ENCODE measurements around the gene SLC43A1. TPM values are rescaled to one million over a fixed set of nuclear protein-coding genes. Genes with fewer than 3 reads are reported as not detected.

Gene SLC43A1
- polyA plus RNA-seq, 3 donors, result 9.8 to 155 (median 16.0) TPM

GRCh38 chr11:57530596-57531507, 15.3 kb upstream of the SLC43A1 start, which contains the start of gene TIMM10:
Gene TIMM10 (minus strand): TSS chr11:57530754. CDS start chr11:57530189, 565 bp downstream.
- WGBS, 3 donors, result 0 to 1% (median 1%) methylated on average over 49 of the region's 49 CpGs
- H3K27ac ChIP-seq (ENCODE audit: low read depth, low read length), result peak within 1 kb of the TSS; percentile 42

- no peak overlapping the region for H3K27ac ChIP-seq (ENCODE audit: low read depth, low read length)
- 0 to 2% (median 1%) methylated on average over 17 of the region's 17 CpGs for WGBS, 3 donors
Measured at GRCh38 chr11:57530215-57530595, 14.7 kb upstream of the SLC43A1 start.

DNA sequence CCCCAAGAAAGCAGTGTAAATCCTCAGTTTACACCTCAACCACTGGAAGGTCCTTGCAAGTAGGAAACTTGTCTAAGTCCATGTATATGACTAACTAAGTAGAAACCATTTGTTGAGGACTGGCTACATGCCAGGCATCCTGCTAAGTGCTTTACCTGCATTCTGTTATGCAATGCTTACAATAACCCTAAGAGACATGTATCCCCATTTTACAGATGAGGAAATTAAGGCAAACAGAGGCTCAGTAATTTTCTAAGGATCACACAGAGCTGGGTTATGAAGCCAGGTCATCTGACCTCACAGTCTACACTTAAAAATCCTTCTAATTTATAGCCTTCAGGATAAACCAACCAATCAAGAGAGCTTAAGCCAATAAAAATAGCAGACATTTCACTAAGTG, 13.5 kb upstream of the SLC43A1 start:
- no peak overlapping the region for H3K27ac ChIP-seq (ENCODE audit: low read depth, low read length)

DNA sequence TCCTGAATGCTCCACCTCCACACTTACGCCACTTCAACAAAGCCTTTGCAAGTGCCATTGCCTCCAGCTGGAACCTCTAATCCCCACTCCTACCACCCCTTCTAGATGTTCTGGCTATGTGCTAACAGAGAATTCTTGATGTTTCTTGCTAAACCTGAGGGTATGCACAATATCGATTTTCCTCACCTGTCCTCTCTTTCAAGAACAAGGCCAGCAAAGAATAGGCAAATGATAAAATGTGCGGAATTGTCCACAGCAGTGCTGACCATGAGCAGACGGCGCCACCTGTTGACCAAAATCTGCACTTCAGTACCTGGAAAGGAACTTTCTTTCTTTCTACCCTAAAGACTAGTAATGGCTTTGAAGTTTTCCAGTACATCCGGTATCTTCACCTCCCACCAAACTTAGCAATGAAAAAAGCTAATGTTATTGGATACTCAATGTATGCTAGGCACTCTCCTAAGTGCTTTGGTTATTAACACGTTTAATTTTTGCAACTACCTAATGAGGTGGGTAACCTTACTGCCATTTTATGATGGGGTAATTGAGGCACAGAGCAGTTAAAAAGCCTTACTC, 11.6 kb upstream of the SLC43A1 start:
- WGBS, 3 donors, result 11 to 21% (median 18%) methylated on average over 7 of the region's 7 CpGs
- H3K27ac ChIP-seq (ENCODE audit: low read depth, low read length), result no peak overlapping the region

DNA sequence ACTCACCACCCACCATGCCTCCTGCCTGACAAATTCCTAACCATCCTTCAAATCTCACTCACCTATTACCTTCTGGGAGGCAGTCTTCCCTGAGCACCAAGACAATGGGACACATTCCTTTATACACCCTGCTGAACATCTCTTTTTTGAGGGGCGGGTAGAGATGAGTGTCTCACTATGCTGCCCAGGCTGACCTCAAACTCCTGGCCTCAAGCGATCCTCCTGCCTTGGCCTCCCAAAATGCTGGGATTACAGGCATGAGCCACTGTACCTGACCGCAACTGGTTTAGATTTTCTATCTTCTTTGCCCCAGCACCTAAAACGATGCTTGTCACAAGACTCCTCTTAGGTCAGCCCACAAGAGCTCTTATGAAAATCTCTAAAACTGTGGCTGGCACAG, 7.9 kb upstream of the SLC43A1 start:
- no peak overlapping the region for H3K27ac ChIP-seq (ENCODE audit: low read depth, low read length)
- WGBS, 3 donors, result 90 to 94% (median 93%) methylated on average over 4 of the region's 4 CpGs

- WGBS, 3 donors, result 90 to 95% (median 93%) methylated on average over 2 of the region's 2 CpGs
- H3K27ac ChIP-seq (ENCODE audit: low read depth, low read length), result no peak overlapping the region
Measured at GRCh38 chr11:57521116-57521515, 5.6 kb upstream of the SLC43A1 start.

DNA sequence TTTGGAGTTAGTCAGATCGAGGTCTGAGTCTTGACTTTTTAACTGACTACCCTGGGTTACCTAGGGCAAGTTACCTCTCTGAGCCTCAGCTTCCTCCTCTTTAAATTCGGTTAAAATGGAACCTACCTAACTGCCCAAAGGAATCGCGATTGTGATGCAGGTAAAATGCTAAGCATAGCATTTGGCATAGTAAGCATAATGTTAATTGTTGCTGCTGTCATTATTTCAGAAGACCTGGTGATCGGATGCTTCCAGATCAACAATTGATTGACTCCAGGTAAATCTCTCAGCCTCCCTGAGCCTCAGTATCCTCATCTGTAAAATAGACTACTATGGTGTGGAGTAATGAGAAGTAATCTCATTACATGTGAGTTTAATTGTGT, 550 bp upstream of the SLC43A1 start:
- WGBS, 3 donors, result 10 to 17% (median 15%) methylated on average over 5 of the region's 5 CpGs
- H3K27ac ChIP-seq (ENCODE audit: low read depth, low read length), result no peak overlapping the region

DNA sequence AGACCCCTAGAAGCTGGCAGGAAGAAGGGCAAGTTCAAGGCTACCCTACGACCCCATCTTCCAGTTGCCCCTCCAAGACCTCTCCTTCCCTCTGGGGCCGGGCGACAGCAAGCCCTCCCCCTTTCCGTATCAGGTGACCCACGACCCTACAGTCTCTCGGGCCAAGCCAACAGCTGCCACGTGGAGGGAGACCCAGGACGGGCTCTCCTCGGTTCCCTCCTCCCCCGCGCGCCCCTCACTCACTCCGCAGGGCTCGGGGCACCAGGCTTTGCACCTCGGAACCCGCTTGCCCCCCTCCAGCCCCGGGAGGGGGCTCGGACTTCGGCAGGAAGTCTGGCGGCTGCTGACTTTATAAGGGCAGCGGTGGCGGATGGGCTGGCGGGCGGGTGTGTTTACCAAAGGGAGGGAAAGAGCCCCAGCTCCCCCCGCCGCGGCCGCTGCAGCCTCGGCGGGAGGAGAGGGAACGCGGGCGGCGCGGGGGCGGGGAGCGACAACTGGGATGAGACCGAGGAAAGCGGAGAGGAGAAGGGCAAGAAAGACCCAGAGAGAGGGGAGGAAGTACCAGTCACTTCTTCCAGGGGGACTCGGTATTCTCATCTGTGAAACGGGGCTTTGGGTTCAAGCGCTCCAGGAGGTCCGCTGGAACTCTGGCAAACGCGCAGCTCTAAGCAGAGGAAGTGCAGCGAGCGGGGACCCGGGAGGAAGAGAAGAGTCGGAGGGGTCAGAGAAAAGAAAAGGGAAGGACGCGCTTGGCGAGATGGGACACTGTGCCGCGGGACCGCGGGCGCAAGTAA, 767 bp downstream of the SLC43A1 start:
- WGBS, 3 donors, result 0 to 1% (median 0%) methylated on average over 53 to 57 of the region's 57 CpGs
- no peak overlapping the region for H3K27ac ChIP-seq (ENCODE audit: low read depth, low read length)

DNA sequence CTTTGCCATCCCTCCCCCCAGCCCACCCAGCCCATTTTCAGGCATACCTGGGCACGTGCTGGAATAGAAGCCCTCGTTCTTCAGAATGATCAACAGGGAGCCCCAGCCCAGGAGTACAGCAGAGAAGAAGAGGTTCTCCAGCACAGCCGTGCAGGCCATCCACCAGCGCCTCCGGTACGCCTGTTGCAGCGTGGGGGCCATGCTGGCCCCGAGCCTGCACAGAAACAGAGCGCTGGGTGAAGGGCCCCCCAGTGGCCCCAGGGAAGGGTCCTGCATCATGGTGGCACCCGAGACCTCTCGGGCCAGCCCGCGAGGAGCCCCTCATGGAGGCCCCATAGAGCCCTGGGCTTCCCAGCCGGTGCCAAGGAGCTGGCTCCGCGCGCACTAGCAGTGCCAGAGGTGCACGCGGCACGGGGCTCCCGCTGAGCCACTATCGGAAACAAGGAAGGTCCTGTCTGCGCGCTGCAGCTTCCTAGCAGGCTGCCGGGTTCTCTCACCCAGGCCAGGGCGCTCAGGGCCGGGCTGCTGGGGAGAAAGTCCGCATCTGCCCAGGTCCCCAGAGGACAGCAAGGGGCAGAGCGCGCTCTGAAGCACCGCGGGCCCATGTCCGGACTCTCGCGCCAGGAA, 1.5 kb downstream of the SLC43A1 start:
- WGBS, 3 donors, result 2 to 16% (median 14%) methylated on average over 34 to 35 of the region's 35 CpGs

GRCh38 chr11:57513452-57513795, 2.1 kb downstream of the SLC43A1 start:
- no peak overlapping the region for H3K27ac ChIP-seq (ENCODE audit: low read depth, low read length)
- 20 to 48% (median 33%) methylated on average over 1 of the region's 1 CpG for WGBS, 3 donors

More for the DNA sequence above, 1.5 kb downstream of the SLC43A1 start:
- no peak overlapping the region for H3K27ac ChIP-seq (ENCODE audit: low read depth, low read length)

DNA sequence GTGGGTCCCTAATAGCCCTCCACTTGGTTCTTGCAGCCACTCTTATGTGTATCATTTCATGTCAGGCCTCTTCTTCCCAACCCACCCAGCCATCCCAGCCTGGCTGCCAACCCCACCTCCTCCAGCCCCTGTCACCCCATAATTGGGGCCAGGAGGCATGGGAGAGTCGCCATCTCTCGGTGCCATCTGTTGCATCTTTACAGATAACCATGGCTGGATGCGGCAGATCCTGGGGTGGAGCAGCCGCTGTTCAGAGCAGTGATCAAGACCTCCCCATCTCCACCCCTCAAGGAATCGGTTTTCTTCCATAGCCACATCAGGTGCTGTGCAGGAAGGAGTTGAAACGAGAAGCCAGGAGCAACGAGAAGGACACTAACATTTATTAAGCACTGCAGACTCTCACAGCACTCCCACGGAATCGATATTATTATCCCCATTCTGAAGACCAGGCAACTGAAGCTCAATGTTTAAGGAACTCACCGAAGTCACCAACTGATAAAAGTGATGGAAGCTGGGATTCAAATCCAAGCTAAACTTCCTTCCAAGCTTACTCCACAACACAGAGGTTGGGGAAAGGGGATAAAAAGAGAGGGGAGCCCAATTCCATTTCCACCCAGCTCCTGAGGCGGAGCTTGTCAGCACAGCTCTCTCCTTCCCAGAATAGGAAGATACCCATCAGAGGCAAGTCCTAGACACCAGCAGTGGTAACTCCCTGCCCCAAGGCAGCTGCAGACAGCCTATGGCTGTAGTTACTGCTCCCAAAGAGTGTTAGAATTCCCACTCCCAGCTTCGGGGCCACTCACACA, 2.7 kb downstream of the SLC43A1 start:
- no peak overlapping the region for H3K27ac ChIP-seq (ENCODE audit: low read depth, low read length)
- WGBS, 3 donors, result 44 to 89% (median 87%) methylated on average over 12 of the region's 12 CpGs

DNA sequence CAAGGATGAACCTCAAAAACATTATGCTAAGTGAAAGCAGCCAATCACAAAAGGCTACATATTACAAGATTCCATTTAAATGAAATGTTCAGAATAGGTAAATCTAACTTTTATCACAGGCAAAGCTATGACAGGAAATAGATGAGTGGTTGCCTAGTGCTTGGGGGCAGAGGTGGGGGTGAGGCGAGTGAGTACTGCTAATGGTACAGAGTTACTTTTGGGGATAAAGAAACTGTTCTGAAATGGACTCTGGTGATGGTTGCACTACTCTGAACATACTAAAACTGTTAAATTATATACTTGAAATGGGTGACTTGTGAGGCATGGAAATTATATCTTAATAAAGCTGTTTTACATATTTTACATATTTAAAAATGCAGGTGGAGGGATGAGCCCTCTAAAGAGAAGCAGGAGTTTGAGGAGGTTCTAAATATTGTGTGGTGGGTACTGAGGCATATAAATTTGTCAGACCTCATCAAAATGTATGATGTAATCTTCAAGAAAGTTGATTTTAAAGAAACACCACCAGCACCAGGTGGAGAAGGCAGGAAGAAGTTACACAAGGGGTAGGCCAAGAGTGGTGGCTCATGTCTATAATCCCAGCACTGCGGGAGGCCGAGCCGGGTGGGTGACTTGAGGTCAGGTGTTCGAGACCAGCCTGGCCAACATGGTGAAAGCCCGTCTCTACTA, 3.6 kb downstream of the SLC43A1 start:
- WGBS, 3 donors, result 52 to 82% (median 79%) methylated on average over 6 of the region's 6 CpGs
- H3K27ac ChIP-seq (ENCODE audit: low read depth, low read length), result no peak overlapping the region

- no peak overlapping the region for H3K27ac ChIP-seq (ENCODE audit: low read depth, low read length)
- WGBS, 3 donors, result 53 to 92% (median 90%) methylated on average over 7 of the region's 7 CpGs
Measured at GRCh38 chr11:57508341-57509170, 6.9 kb downstream of the SLC43A1 start.

DNA sequence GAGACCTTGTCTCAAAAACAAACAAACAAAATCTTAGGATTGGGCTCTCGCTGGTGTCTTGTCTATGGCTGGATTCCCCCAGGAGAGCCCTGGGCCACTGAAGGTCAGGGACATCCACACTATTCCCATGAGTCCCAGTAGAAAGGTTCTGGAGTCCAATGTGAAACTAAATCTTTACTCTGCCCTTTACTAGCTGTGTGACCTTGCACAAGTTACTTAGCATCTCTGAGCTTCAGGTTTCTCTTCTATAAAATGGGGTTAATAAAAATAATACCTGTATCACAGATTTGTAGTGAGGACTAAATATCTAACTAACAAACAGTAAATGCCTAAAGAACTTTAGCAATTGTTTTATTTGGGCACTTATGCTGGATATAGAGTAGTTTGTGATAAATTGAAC, 9.0 kb downstream of the SLC43A1 start:
- WGBS, 3 donors, result 81 to 91% (median 86%) methylated on average over 1 of the region's 1 CpG
- no peak overlapping the region for H3K27ac ChIP-seq (ENCODE audit: low read depth, low read length)

DNA sequence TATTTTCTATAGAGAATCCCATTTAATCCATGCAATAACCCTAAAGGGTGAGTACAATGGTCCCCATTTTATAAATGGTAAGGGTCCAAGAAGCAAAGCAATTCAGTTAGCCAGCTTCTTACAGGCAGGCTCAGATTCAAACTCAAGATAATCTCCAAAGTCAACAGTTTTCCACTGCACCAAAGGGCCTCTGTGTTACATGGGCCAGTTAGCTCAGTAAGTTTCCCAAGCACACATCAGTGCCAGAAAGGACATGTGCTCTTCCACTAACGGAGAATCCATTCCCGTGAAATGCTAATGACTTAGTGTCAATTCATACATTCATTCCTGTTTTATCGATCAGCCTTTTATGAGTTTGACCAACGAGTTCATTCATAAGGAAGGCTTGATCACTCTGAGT, 11.0 kb downstream of the SLC43A1 start:
- H3K27ac ChIP-seq (ENCODE audit: low read depth, low read length), result no peak overlapping the region
- WGBS, 3 donors, result 55 to 82% (median 79%) methylated on average over 4 of the region's 4 CpGs

GRCh38 chr11:57502870-57503269, 12.6 kb downstream of the SLC43A1 start:
- no peak overlapping the region for H3K27ac ChIP-seq (ENCODE audit: low read depth, low read length)

DNA sequence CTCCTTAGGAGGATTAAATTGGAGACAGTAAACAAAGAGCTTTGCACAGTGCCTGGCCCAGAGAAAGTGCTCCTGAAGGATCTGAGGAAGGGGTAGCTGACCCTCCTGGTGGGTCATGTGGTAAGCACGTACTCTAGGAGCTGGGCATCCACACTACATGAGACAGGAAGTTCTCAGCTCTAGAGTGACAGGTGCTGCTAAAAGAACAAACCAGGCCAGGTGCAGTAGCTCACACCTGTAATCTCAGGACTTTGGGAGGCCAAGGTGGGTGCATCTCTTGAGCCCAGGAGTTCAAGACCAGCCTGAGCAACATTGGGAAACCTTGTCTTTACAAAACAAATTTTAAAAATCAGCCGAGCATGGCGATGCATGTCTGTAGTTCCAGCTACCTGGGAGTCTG, 13.1 kb downstream of the SLC43A1 start:
- WGBS, 3 donors, result 47 to 99% (median 95%) methylated on average over 3 of the region's 3 CpGs
- no peak overlapping the region for H3K27ac ChIP-seq (ENCODE audit: low read depth, low read length)
